HG02870 (cell line): ENCODE measurements around the gene JUNB.

ENCODE experiments used
- ATAC-seq: cut with Tn5 transposase; IDR thresholded peaks from one replicate; pipeline ENCODE4 v1.9.1; 2021; ENCODE audit warnings: mild to moderate bottlenecking, moderate library complexity; ENCODE audit not compliant: unreplicated experiment

Gene JUNB

DNA sequence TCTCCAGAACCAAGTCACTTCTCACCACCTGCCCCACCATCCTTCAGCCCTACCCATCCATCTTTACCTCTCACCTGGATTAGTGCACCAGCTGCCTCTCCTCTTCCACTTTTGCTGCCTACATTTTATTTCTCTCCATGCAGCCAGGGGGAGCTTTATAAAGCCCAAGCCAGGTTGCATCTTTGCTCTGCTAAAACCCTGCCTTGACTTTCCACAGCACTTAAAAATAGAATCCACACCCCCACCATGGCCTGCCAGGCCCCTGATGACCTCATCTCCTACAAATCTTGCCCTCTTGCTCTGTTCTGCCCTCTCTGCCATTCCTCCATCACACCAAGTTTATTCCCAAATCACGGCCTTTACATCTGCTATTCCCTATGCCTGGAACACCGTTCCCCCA lies 17.7 kb upstream of the JUNB start:
- ATAC-seq, result no peak

- ATAC-seq, result no peak
Observed at GRCh38 chr19:12774588-12775555, 16.4 kb upstream of the JUNB start, which contains the start of gene HOOK2. TSS of gene HOOK2 (minus strand) at chr19:12775552. CDS start at chr19:12775449, 103 bp downstream.

DNA sequence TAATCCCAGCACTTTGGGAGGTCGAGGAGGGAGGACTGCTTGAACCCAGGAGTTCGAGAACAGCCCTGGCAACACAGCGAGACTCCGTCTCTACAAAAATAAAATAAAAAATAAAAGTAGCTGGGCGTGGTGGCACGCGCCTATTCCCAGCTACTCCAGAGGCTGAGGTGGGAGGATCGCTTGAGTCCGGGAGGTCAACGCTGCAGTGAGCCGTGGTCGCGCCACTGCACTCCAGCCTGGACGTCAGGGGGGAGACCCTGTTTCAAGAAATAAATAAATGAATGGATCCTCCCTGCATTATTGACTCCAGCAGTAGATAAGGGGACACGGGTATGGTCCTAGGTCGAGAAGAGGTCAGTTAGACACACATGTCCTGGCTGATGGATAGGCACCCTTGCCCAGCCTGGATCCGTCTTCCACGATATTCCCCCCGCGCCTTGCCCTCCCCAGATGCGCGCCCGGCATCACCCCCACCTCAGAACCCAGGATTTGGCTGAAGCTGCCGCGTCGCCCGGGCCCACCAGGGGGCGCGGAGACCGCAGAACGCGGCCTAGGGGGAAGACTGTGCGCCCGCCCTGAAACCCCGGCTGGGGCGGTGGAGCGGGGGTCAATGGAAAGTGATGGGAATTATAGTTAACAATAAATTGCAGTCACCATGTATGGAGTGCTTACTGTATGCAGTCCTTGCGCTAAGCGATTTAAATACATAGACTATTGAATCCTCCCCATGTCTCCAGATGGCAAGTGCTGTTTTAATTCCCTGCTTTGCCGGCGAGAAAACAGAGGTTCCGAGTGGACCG lies 13.9 kb upstream of the JUNB start:
- no peak for ATAC-seq

DNA sequence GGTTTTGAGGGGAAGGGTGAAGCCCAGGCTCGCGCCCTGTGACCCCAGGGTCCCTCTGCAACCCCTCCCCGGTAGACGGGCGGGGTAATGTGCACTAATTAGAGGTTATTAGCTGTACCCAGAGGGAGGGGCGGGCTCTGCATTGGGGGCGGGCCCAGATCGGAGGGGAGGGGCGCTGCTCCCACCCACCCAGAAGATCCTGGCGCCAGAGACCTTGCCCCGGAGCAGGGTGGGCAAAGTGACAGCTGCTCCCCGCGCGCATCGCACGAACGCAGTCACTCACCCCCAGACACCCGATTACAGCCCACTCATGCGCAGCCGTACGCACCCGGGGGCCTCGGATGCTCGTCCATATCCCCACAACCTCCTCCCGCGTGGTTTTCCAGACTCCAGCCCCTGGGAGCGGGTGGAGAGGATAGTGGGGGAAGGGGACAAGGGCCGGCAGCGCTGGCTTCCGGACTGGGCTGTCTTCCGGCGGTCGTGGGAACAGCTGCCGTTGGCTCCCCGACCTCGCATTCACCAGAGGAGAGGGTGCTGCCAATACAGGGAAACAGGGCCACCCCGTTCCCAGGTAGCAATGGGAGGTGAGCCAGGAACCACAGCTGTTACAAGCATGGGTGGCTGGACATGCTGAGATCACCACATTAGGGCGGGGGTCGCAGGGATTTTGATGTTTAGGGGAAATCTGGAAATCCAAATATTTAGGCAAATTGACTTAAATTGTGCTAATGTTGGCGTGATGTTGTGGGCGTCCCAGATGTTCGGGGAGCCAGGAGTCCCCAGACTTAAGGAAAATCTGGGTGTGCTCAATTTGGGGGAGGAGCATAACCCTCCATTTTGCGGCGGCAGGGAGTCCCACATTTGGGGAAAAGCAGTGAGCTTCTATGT lies 13.0 kb upstream of the JUNB start:
- ATAC-seq, result no peak

GRCh38 chr19:12778905-12779161 lies 12.5 kb upstream of the JUNB start:
- no peak for ATAC-seq

DNA sequence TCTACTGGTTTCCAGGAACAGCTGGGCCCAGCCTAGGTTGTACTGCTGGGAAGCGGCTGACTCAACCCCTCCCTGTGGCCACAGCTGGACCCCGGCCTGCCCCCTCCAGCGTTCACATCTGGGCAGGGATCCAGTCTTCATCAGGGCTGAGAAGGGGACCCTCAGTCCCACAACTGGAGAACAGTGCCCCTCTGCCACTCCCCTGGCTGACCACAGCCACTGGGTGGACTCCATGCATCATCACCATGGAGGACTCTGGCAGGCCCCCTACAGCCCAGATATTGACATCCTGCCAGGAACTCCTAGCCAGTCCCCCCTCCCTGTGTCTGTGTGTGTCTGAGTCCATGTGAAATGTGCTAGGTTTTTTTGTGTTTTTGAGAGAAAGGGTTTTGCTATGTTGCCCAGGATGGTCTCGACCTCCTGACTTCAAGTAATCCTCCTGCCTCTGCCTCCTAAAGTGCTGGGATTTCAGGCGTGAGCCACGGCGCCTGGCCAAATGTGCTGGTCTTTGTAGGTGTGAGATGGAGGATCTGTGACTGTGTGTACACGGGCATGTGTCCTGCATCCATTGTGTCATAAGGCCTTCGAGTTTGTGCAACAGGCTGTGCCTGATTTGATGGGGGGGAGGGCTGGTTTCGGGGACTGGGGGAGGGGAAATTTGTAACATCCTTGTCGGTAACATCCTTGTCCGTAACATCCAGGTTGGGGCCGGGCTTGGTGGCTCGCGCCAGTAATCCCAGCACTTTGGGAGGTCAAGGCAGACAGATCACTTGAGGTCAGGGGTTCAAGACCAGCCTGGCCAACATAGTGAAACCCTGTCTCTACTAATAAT lies 11.9 kb upstream of the JUNB start:
- no peak for ATAC-seq

DNA sequence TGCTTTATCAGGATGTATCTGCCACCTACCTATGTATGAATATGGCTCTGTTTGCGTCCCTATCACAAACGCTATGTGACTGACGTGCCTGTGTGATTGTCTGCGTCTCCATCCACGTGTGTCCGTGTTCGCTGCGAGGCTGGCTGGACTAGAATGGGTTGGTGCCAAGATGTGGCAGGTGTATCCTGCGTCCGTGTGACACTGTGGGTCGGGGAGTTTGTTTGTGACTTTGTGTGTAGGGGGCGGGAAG lies 9.2 kb upstream of the JUNB start:
- peak; percentile 19 for ATAC-seq

- peak; percentile 29 for ATAC-seq
Observed at GRCh38 chr19:12782424-12783290, 8.6 kb upstream of the JUNB start.

DNA sequence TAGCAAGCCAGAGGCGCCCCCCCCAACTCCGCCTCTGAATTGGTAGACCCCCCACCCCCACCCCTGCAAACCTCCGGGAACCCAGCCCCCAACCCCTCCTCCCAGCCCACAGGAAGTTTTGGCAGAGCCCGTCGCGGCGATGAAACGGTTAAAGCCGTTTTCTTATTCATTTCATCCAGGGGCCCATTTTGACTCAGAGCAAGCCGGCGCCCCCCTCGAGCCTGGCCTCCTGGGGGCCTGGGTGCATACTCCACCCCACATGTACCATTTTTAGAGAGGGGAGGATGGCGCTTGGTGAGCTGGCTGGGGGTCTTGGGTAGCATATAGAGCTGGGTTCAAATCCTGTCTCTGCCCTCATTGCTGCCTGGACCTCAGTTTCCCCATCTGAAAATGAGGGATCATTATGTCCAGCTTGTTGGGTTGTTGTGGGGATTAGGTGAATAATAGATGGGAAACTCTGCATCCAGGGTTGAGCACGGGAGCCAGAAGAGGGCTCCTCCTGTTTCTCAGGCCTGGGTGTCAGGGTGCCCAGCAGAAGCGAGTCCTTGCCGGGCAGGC lies 7.9 kb upstream of the JUNB start:
- ATAC-seq, result no peak

- ATAC-seq, result no peak
Observed at GRCh38 chr19:12783849-12784393, 7.4 kb upstream of the JUNB start.

GRCh38 chr19:12784394-12784870 lies 6.9 kb upstream of the JUNB start:
- no peak for ATAC-seq

DNA sequence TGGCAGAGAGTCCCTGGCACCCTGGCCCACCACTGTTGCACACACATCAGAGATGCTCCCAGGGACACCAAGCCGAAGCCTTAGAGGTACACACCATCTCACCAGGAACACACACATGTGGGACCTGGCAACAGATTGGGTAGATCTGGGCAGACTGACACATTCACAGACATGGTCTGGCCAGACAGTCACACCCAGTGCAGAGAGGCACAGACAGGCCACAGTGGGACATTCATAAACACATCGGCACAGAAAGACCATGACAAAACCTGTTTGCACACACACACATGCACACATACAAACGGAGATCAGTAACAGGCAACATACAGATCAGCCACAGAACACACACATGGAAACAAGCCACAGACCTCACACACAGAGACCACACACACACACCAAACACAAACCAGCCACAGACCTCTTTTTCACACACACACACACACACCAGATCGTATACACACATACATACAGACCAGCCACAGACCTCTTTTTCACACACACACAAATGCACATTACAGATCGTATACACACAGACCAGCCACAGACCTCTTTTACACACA lies 6.3 kb upstream of the JUNB start:
- ATAC-seq, result no peak

GRCh38 chr19:12785431-12786031 lies 5.8 kb upstream of the JUNB start:
- ATAC-seq, result no peak

GRCh38 chr19:12786141-12786870 lies 5.0 kb upstream of the JUNB start:
- no peak for ATAC-seq

- no peak for ATAC-seq
Observed at GRCh38 chr19:12786952-12787351, 4.3 kb upstream of the JUNB start.

DNA sequence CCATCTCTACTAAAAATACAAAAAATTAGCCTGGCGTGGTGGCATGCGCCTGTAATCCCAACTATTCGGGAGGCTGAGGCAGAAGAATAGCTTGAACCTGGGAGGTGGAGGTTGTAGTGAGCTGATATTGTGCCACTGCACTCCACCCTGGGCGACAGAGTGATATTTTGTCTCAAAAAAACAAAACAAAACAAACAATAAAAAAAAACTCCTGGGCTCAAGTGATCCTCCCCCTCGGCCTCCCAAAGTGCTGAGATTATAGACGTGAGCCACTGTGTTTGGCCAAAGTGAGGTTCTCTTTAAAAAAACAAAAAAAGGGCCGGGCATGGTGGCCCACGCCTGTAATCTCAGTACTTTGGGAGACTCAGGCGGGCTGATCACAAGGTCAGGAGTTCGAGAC lies 3.8 kb upstream of the JUNB start:
- no peak for ATAC-seq

- no peak for ATAC-seq
Observed at GRCh38 chr19:12788042-12788681, 3.1 kb upstream of the JUNB start.
